ENCODE data around the gene PRPSAP2. TPM values are rescaled to one million over a fixed set of nuclear protein-coding genes. Genes with fewer than 3 reads are reported as not detected.

The PRPSAP2 gene
- total RNA-seq, 1 donor from 2014 or later, result 51.4 TPM

DNA sequence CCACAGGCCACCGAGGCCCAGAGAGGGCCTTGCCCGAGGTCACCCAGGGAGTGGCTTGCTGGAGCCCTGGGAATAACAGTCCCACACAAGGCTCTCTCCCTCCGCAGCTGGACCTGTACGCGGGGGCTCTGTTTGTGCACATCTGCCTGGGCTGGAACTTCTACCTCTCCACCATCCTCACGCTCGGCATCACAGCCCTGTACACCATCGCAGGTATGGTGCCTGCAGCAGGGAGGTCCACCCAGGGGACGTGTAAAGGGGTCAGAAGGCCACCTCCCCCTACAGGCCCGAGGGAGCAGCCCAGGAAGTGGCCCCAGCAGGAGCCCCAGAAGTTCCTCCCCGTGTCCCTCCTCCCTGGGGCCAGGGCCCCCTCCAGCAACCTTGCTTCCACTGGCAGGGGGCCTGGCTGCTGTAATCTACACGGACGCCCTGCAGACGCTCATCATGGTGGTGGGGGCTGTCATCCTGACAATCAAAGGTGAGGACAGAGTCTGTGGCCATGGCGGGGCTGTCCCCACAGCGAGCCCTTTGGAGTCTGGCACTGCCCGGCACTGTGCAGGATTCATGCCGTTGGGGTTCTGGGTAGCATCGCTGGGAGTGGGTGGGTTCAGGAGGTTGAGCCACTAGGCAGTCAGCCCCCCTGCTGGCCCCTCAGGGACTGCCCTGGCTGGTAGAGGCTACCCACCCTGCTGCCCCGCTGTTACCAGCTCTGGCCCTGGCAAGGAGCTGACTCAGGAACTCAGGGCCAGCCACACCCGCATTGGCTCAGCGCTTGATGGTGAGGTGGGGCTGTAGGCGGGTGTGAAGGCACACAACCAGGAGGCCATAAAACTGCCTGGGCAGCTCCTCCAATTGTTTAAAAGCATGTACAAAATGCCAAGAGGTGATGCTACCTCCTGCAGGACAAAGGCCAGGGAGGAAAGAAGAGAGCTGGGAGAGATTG is 111.3 kb downstream of the PRPSAP2 start:
- H3K9me3 Mint-ChIP-seq, result no peaks in the 10 kb centered on the region
- peaks cover 5% of the 10 kb centered on the region for H3K36me3 Mint-ChIP-seq
- no peak overlapping the region for H3K4me3 Mint-ChIP-seq
- peaks cover 21% of the 10 kb centered on the region for H3K4me1 Mint-ChIP-seq
- TF ChIP-seq, protein P1, sequence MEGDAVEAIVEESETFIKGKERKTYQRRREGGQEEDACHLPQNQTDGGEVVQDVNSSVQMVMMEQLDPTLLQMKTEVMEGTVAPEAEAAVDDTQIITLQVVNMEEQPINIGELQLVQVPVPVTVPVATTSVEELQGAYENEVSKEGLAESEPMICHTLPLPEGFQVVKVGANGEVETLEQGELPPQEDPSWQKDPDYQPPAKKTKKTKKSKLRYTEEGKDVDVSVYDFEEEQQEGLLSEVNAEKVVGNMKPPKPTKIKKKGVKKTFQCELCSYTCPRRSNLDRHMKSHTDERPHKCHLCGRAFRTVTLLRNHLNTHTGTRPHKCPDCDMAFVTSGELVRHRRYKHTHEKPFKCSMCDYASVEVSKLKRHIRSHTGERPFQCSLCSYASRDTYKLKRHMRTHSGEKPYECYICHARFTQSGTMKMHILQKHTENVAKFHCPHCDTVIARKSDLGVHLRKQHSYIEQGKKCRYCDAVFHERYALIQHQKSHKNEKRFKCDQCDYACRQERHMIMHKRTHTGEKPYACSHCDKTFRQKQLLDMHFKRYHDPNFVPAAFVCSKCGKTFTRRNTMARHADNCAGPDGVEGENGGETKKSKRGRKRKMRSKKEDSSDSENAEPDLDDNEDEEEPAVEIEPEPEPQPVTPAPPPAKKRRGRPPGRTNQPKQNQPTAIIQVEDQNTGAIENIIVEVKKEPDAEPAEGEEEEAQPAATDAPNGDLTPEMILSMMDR (IDR thresholded peaks at IDR 0.05; ENCODE audit: unreplicated experiment), result no peak
- DNase-seq (ENCODE audit: low spot score in 2 of 2, unreplicated experiment in 2 of 2), result no peak
- H3K27ac Mint-ChIP-seq, result peak overlapping the region; percentile 91
- H3K27me3 Mint-ChIP-seq (ENCODE audit: low read depth), result no peaks in the 10 kb centered on the region

DNA sequence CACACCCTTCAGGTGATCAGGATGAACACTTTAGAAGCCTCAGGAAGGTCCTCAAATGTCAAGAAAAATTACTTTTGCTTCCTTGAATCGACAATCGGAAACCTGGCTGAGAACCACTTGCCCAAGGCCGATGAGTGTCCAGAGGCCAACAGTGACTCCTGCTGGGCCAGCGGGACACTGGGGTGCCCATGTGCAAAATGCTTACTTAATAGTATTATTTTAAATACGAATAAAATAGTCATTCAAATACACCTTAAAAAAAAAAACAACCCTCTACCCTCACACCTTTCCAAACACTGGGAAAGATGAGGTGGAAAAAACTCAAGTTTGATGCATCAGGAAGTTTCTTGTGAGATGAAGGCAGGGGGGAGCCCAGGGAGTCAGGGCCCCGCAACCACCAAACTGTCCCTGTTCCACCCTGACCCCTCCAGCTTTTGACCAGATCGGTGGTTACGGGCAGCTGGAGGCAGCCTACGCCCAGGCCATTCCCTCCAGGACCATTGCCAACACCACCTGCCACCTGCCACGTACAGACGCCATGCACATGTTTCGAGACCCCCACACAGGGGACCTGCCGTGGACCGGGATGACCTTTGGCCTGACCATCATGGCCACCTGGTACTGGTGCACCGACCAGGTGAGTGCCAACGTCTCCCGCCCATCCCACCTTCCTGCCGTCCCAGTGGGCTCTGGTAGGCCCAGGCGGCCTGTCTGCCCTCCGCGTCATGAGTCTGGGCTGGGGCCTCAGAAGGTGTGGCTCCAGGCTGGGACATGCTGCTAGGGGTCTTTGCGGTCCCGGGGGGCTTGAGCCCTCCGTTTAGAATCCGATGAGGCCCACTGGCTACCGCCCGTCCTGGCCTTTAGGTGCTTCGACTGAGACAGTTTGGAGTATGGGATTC is 112.9 kb downstream of the PRPSAP2 start:
- DNase-seq (ENCODE audit: low spot score in 2 of 2, unreplicated experiment in 2 of 2), result no peak
- Mint-ChIP-seq H3K4me1 (peaks cover 21% of the 10 kb centered on the region), H3K4me3 (no peak overlapping the region), H3K27ac (no peak overlapping the region), H3K36me3 (peaks cover 5% of the 10 kb centered on the region), H3K9me3 (no peaks in the 10 kb centered on the region), H3K27me3 (ENCODE audit: low read depth) (no peaks in the 10 kb centered on the region)
- TF ChIP-seq, protein P1 (IDR thresholded peaks at IDR 0.05; ENCODE audit: unreplicated experiment), result no peak

DNA sequence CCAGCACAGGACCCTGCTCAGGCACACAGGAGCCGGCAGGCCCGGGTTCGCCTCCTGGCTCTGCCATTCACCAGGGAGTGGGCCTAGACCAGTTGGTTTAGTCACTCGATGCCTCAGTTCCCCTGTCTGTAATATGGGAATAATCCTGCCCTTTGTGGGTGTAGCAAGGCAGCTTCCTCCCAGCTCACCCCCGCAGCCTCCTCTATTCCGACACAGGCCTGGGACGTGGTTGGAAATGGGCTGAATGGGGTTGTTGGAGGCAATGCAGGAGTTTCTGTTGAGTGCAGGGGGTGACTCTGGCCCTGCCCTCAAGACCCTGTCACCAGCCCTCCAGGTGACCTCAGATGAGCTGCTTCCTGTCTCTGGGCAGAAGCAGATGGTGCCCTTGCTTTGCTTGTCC is 113.9 kb downstream of the PRPSAP2 start:
- peaks cover 8% of the 10 kb centered on the region for H3K36me3 Mint-ChIP-seq
- no peaks in the 10 kb centered on the region for H3K9me3 Mint-ChIP-seq
- no peak for DNase-seq (ENCODE audit: low spot score in 2 of 2, unreplicated experiment in 2 of 2)
- TF ChIP-seq, protein P1 (IDR thresholded peaks at IDR 0.05; ENCODE audit: unreplicated experiment), result no peak
- no peaks in the 10 kb centered on the region for H3K27me3 Mint-ChIP-seq (ENCODE audit: low read depth)
- H3K4me3 Mint-ChIP-seq, result no peak overlapping the region
- no peak overlapping the region for H3K27ac Mint-ChIP-seq
- H3K4me1 Mint-ChIP-seq, result peaks cover 21% of the 10 kb centered on the region

DNA sequence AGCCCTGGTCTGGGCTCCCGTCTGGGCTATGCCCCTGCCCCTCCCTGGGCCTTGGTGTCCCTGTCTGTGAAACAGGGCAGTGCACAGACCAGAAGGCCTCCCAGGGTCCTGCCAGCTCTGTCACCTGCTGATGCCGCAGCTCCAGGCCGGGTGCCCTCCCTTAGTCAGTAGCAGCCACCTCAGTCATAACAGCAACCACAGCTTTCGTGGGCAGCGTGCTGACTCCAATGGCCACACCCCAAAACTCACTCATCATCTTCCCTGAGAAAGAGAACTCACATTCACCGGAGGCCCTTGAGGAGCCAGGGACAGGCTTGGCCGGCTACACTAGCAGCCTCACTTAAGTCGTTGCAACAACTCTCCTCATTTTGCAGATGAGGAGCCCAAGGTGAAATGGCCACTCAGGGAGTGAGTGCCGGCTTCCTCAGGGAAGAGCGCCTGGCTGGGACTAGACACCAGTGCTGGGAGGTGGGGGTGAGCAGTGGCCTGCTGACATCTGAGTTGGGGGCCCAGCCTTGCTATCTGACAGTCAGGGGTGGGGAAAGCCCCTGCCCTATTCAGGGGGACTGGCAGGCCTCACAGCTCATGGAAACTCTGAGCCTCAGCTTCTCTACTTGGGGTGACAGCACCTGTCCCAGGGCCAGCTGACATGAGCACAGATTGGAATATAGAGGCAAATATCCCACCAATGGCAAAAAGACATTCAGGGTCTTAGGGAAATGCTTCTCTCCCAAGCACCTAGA is 116.6 kb downstream of the PRPSAP2 start:
- TF ChIP-seq, protein P1 (IDR thresholded peaks at IDR 0.05; ENCODE audit: unreplicated experiment), result no peak
- H3K36me3 Mint-ChIP-seq, result peaks cover 8% of the 10 kb centered on the region
- H3K9me3 Mint-ChIP-seq, result no peaks in the 10 kb centered on the region
- H3K27ac Mint-ChIP-seq, result no peak overlapping the region
- no peak overlapping the region for H3K4me3 Mint-ChIP-seq
- DNase-seq (ENCODE audit: low spot score in 2 of 2, unreplicated experiment in 2 of 2), result no peak
- no peaks in the 10 kb centered on the region for H3K27me3 Mint-ChIP-seq (ENCODE audit: low read depth)
- no peaks in the 10 kb centered on the region for H3K4me1 Mint-ChIP-seq

DNA sequence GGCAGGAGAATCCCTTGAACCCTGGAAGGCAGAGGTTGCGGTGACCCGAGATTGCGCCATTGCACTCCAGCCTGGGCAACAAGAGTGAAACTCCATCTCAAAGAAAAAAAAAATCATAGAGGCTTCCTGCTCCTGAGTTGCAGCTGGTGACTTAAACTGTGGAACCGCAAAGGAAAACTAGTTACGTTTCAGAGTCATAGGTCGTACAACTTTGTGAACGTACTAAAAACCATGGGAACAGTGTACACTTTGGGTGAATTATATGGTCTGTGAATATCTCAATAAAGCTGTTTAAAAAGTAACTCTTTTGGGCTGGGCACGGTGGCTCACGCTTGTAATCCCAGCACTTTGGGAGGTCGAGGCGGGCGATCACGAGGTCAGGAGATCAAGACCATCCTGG is 117.7 kb downstream of the PRPSAP2 start:
- Mint-ChIP-seq H3K36me3 (peaks cover 4% of the 10 kb centered on the region), H3K27ac (no peak overlapping the region), H3K9me3 (no peaks in the 10 kb centered on the region), H3K4me3 (no peak overlapping the region), H3K4me1 (no peaks in the 10 kb centered on the region), H3K27me3 (ENCODE audit: low read depth) (no peaks in the 10 kb centered on the region)
- TF ChIP-seq, protein P1 (IDR thresholded peaks at IDR 0.05; ENCODE audit: unreplicated experiment), result no peak
- DNase-seq (ENCODE audit: low spot score in 2 of 2, unreplicated experiment in 2 of 2), result no peak
